ENCODE data around the gene DDX19B.
"Not testable (repeated sequence)": the region's sequence is repeated elsewhere in the genome, so short reads cannot be mapped to it uniquely, and the experiment has no call there.

DDX19B gene

DNA sequence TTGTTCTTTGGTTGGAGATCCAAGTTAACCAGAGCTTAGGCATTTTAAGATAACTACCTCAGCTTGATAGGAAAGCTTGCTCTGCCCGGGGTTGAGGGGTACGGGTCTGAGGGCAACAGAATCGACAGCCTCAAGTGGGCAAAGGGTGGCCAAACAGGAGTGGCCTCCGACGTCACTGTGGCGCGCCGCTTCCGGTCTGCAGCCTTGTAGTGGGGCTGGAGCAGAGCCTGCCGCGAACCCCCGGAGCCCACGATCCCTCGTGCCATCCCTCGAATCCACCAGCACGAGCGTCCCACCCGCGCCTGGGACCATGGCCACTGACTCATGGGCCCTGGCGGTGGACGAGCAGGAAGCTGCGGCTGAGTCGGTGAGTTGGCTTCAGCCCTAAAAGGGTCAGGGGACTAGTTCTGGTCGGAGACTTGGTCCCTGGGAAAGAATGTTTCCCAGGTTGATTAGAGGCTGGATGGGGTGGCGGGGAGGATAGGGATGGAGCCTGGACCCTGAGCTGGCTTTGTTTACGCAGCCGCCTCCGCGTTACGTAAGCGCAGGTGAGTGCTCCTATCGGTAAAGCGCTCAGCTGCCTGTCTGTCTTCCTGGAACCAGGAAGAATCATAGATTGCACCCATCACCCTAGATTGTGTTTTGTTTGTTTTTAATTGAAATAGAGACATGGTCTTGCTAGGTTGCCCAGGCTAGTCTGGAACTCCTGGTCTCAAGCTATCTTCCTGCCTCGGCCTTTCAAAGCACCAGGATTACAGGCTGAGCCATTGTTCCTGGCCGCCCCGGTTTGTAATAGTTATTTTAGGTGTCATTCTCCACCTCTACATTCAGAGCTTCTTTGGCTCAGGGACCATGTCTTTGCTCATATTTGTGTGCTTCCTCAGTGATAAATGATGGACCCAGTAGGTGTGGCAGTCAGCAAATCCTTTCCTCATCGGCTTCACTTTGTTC is at the start of gene DDX19B:
Gene DDX19B (plus strand): TSS at position 199 of the 951 bp plus-strand sequence. CDS start 112 bp downstream, at position 311.
- Histone ChIP-seq H3K27ac (peak within 1 kb of the TSS; percentile 94), H3K27me3 (ENCODE audit: control insufficient read depth, insufficient read depth, low read length) (no peaks in the 10 kb centered on the region), H3K9me3 (ENCODE audit: control insufficient read depth, low read length) (no peaks in the 10 kb centered on the region), H3K4me1 (peaks cover 5% of the 10 kb centered on the region), H3K79me2 (peaks cover 5% of the 10 kb centered on the region), H3K9ac (peak within 1 kb of the TSS; percentile 96), H3K4me2 (ENCODE audit: low read length) (peak within 1 kb of the TSS; percentile 70), H2AFZ (peak within 1 kb of the TSS; percentile 96), H3K4me3 (ENCODE audit: low read depth, low read length) (peak within 1 kb of the TSS; percentile 86), H3K36me3 (ENCODE audit: control insufficient read depth, insufficient read depth, low read length) (no peaks in the 10 kb centered on the region)
- TF ChIP-seq CTCF (IDR thresholded peaks at IDR 0.05), result no peak

DNA sequence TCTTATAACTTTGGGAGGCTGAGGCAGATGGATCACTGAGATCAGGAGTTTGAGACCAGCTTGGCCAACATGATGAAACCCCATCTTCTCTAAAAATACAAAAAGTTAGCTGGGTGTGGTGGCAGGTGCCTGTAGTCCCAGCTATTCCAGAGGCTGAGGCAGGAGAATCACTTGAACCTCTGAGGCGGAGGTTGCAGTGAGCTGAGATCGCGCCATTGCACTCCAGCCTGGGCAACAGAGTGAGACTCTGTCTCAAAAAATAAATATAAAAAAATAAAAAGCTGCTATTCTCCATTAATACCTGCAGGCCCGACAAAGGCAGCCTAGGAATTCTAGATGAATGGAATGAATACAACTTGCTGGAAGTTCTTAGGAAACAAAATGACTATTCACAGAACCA is 49.3 kb upstream of the DDX19B start:
- not testable (repeated sequence) for H3K9ac ChIP-seq; H3K27me3 ChIP-seq (ENCODE audit: control insufficient read depth, insufficient read depth, low read length); H3K4me1 ChIP-seq; H3K9me3 ChIP-seq (ENCODE audit: control insufficient read depth, low read length); H3K27ac ChIP-seq; H3K4me2 ChIP-seq (ENCODE audit: low read length); H3K4me3 ChIP-seq (ENCODE audit: low read depth, low read length); H3K36me3 ChIP-seq (ENCODE audit: control insufficient read depth, insufficient read depth, low read length); H2AFZ ChIP-seq; H3K79me2 ChIP-seq

DNA sequence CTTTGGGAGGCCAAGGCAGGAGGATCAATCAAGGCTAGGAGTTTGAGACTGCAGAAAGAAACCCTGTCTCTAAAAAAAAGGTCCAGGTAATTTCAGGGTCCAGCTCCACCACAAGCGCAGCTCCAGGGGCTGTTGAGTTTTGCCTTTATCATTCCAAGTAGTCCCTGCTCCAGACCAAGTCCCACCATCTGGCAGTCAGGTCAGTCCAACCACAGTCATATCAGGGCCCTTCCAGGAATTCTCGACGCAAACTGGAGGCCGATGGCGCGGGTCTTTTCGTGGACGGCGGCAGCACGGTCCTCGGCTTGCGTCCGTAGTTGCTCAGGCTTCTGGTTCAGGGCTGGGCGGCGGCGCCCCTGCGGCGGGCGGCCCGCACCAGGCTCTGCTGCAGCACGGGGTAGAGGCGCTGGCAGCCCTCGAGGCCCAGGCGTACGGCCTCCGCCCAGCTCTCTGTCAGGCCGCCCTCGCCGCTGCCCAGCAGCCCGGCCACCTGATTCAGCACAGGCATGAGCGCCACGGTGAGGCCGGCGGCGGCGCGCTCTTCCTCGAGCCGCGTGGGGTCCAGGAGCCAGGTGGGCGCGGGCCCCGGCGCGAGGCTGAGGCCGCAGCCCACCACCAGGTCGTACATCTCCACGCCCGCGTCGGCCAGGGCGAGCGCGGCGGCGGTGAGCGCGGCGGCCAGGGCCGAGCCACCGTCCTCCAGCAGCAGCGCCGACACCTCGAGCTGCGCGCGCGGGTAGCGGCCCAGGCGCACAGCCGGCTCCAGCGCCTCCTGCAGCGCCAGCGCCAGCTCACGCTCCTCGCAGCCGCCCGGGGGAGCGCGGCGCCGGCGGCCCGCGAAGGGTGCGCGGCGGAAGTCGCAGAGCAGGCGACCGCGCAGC is 48.0 kb upstream of the DDX19B start:
- Histone ChIP-seq H3K79me2 (no peaks in the 10 kb centered on the region), H3K27ac (peak overlapping the region; percentile 40), H3K4me2 (ENCODE audit: low read length) (peak overlapping the region; percentile 75), H3K9me3 (ENCODE audit: control insufficient read depth, low read length) (no peaks in the 10 kb centered on the region), H3K4me1 (no peaks in the 10 kb centered on the region), H3K36me3 (ENCODE audit: control insufficient read depth, insufficient read depth, low read length) (no peaks in the 10 kb centered on the region), H3K4me3 (ENCODE audit: low read depth, low read length) (peak overlapping the region; percentile 52), H2AFZ (peak overlapping the region; percentile 78), H3K9ac (no peak overlapping the region), H3K27me3 (ENCODE audit: control insufficient read depth, insufficient read depth, low read length) (no peaks in the 10 kb centered on the region)
- TF ChIP-seq CTCF (IDR thresholded peaks at IDR 0.05), result no peak

- Histone ChIP-seq H3K9ac (no peak within 1 kb of the TSS), H3K9me3 (ENCODE audit: control insufficient read depth, low read length) (no peaks in the 10 kb centered on the region), H3K36me3 (ENCODE audit: control insufficient read depth, insufficient read depth, low read length) (no peaks in the 10 kb centered on the region)
Measured at GRCh38 chr16:70251629-70252354, 47.2 kb upstream of the DDX19B start, which contains the start of gene EXOSC6. EXOSC6 (minus strand) TSS chr16:70251940; CDS start chr16:70251900, 40 bp downstream.

More at GRCh38 chr16:70251629-70252354, 47.2 kb upstream of the DDX19B start, which contains the start of gene EXOSC6:
- Histone ChIP-seq H3K4me3 (ENCODE audit: low read depth, low read length) (peak within 1 kb of the TSS; percentile 69), H3K27me3 (ENCODE audit: control insufficient read depth, insufficient read depth, low read length) (no peaks in the 10 kb centered on the region), H3K4me1 (no peaks in the 10 kb centered on the region), H3K4me2 (ENCODE audit: low read length) (peak within 1 kb of the TSS; percentile 75), H3K27ac (peak within 1 kb of the TSS; percentile 65), H2AFZ (peak within 1 kb of the TSS; percentile 84), H3K79me2 (no peaks in the 10 kb centered on the region)
- peak; percentile 75 for TF ChIP-seq CTCF (IDR thresholded peaks at IDR 0.05)
